ENCODE data around the gene GOLGA6C. TPM values are rescaled to one million over a fixed set of nuclear protein-coding genes. Genes with fewer than 3 reads are reported as not detected.

The GOLGA6C gene
- total RNA-seq, 2 donors from 2014 or later, result not detected

- Histone ChIP-seq H3K27me3 (no peaks in the 10 kb centered on the region), H3K36me3 (replicated peaks in 1 of 2; ENCODE audit: insufficient read depth in 1 of 2, low read depth in 2 of 2) (no peaks in the 10 kb centered on the region), H3K9me3 (no peaks in the 10 kb centered on the region), H3K4me3 (no peak overlapping the region), H3K4me1 (no peaks in the 10 kb centered on the region), H3K27ac (no peak overlapping the region)
- intact Hi-C loops (cut with DNase I), result loop anchor here (10.0 kb wide), 1 partner anchor 73 kb away; no protein-coding TSS in a partner anchor
- no peak for ATAC-seq
- WGBS, 2 donors, result 71 to 86% methylated on average over 4 of the region's 4 CpGs
- no peak for DNase-seq
- TF ChIP-seq POLR2A (IDR thresholded peaks at IDR 0.05), result no peak
- TF ChIP-seq CTCF (IDR thresholded peaks at IDR 0.05), result no peak
These were observed 26.3 kb upstream of the GOLGA6C start for GRCh38 chr15:75231836-75232235.

- no peak overlapping the region for H3K27ac ChIP-seq
- peak in 1 of 4 donors; percentile 7 for DNase-seq
- H3K9me3 ChIP-seq, result no peaks in the 10 kb centered on the region
- H3K4me1 ChIP-seq, result no peaks in the 10 kb centered on the region
- no peak overlapping the region for H3K4me3 ChIP-seq
- no peaks in the 10 kb centered on the region for H3K36me3 ChIP-seq (replicated peaks in 1 of 2; ENCODE audit: insufficient read depth in 1 of 2, low read depth in 2 of 2)
- 80 to 89% methylated on average over 8 to 11 of the region's 12 CpGs for WGBS, 2 donors
- intact Hi-C loops (cut with DNase I), result loop anchor here (10.0 kb wide), 1 partner anchor 72 kb away; no protein-coding TSS in a partner anchor
- no peak for ATAC-seq
- no peaks in the 10 kb centered on the region for H3K27me3 ChIP-seq
- no peak for TF ChIP-seq CTCF (IDR thresholded peaks at IDR 0.05)
- TF ChIP-seq POLR2A (IDR thresholded peaks at IDR 0.05), result no peak
These were observed 25.8 kb upstream of the GOLGA6C start for GRCh38 chr15:75232252-75232813.

GRCh38 chr15:75232826-75233503 is 25.2 kb upstream of the GOLGA6C start:
- no peaks in the 10 kb centered on the region for H3K9me3 ChIP-seq
- H3K36me3 ChIP-seq (replicated peaks in 1 of 2; ENCODE audit: insufficient read depth in 1 of 2, low read depth in 2 of 2), result no peaks in the 10 kb centered on the region
- no peaks in the 10 kb centered on the region for H3K4me1 ChIP-seq
- TF ChIP-seq CTCF (IDR thresholded peaks at IDR 0.05) (no peak), POLR2A (IDR thresholded peaks at IDR 0.05) (no peak)
- H3K27me3 ChIP-seq, result no peaks in the 10 kb centered on the region
- no peak overlapping the region for H3K27ac ChIP-seq
- 76 to 79% methylated on average over 9 to 17 of the region's 17 CpGs for WGBS, 2 donors
- ATAC-seq (no peak), DNase-seq (peak in 2 of 4 donors; percentile 5 to 8)
- H3K4me3 ChIP-seq, result no peak overlapping the region
- intact Hi-C loops (cut with DNase I), result loop anchor here (10.0 kb wide), 1 partner anchor 72 kb away; no protein-coding TSS in a partner anchor

- WGBS, 2 donors, result 59 to 75% methylated on average over 9 to 11 of the region's 14 CpGs
- intact Hi-C loops (cut with DNase I), result loop anchor here (10.0 kb wide), 1 partner anchor 71 kb away; no protein-coding TSS in a partner anchor
- no peak for ATAC-seq
- no peak for TF ChIP-seq CTCF (IDR thresholded peaks at IDR 0.05)
- TF ChIP-seq POLR2A (IDR thresholded peaks at IDR 0.05), result no peak
- H3K4me1 ChIP-seq, result no peaks in the 10 kb centered on the region
- H3K27me3 ChIP-seq, result no peaks in the 10 kb centered on the region
- DNase-seq, result peak in 2 of 4 donors; percentile 8 to 9
- H3K27ac ChIP-seq, result no peak overlapping the region
- no peaks in the 10 kb centered on the region for H3K9me3 ChIP-seq
- H3K4me3 ChIP-seq, result no peak overlapping the region
- no peaks in the 10 kb centered on the region for H3K36me3 ChIP-seq (replicated peaks in 1 of 2; ENCODE audit: insufficient read depth in 1 of 2, low read depth in 2 of 2)
These were observed 24.5 kb upstream of the GOLGA6C start for GRCh38 chr15:75233504-75234190.
